Spleen (tissue), 7 donors: ENCODE results near the gene PLEKHA1.

ENCODE experiments used
- CTCF ChIP-seq, 11 experiments: fragments of 200-600 bp in 7 of 11; fragments of 450-650 bp in 4 of 11; sonication (generic) in 4 of 11; IDR thresholded peaks in 8 of 11; conservative IDR thresholded peaks in 3 of 11; 1 replicate in 7 of 11; 2 replicates in 4 of 11; pipeline versions ENCODE4 v1.4.0 to v1.8.0; 2016 to 2021; ENCODE audit warnings: antibody characterized with exemption in 11 of 11, inconsistent platforms in 4 of 11, mild to moderate bottlenecking in 1 of 11
- POLR2A ChIP-seq, 3 donors: fragments of 450-650 bp; IDR thresholded peaks; one replicate each; pipeline ENCODE4 v1.5.1; 2017; ENCODE audit warnings: antibody characterized with exemption in 3 of 3, mild to moderate bottlenecking in 1 of 3
- POLR2AphosphoS5 ChIP-seq, 3 donors: sonication (generic); formaldehyde crosslinking; IDR thresholded peaks; one replicate each; pipeline ENCODE4 v1.5.1; 2017; ENCODE audit warnings: antibody characterized with exemption in 3 of 3
- donor health status: DM: no; HTN: no; CAD: no; lungs with moderate emphysema.
- donor health status: DM: no; HTN: no; CAD: no.
- donor health status: DM: no; HTN: no; CAD: no.

DNA sequence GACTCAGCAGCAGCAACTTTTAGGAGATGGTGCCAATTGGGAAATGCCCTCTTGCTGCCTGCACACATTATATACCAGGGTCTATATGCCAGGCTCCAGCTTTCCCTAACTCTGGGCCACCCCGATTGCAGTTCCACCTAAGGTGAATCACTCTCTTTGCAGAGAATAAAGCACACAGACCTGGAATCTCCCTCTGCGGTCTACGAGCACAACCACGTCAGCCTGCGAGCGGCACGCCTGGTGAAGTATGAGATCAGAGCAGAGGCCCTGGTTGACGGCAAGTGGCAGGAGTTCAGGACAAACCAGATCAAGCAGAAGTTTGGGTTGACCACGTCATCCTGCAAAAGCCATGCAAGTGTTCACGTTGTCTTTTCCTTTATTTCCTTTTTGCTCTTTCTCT lies 38.2 kb upstream of the PLEKHA1 start:
- TF ChIP-seq CTCF (IDR thresholded peaks at IDR 0.05 in 8 of 11, conservative IDR thresholded peaks at IDR 0.05 in 3 of 11) (no peak), POLR2A (IDR thresholded peaks at IDR 0.05) (no peak), POLR2AphosphoS5 (IDR thresholded peaks at IDR 0.05) (no peak)
